ENCODE measurements around the gene FRMD3. TPM values are rescaled to one million over a fixed set of nuclear protein-coding genes. Genes with fewer than 3 reads are reported as not detected.

The FRMD3 gene
- total and polyA plus RNA-seq, 10 donors, result 0.82 to 45.8 (median 18.9) TPM

DNA sequence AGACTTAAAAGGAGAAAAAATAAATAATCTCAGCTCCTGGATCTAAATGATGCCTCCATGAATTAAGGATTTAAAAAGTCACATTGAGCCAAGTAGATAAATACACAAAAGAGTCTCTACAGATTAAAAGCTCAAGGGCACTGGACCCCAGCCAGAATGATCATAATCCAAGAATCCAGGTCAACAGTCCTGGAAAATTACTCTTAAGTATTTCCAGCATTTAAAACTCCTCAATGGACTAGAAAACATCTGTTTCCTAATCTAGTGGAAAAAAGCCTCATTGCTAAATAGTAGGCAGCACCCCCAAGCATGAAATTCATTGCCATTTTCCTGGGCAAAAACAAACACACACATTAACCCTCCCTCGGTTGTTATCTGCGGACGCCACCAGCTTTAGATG is 96.8 kb downstream of the FRMD3 start:
- Histone ChIP-seq H3K4me3 (no peak overlapping the region), H3K9me3 (no peaks in the 10 kb centered on the region), H3K4me1 (peaks cover 0 to 47% (median 14%) of the 10 kb centered on the region in 6 donors), H3K27me3 (replicated peaks in 1 of 7) (no peaks in the 10 kb centered on the region), H3K27ac (peak overlapping the region in 6 of 8 donors; percentile 35 to 80 (median 68)), H3K36me3 (no peaks in the 10 kb centered on the region)
- 44 to 64% (median 55%) methylated on average over 3 of the region's 3 CpGs for WGBS, 5 donors
- intact Hi-C loops (cut with DNase I; ENCODE audit: low total_unique reads), result loop anchor here (10.0 kb wide), 1 partner anchor 63 kb away; no protein-coding TSS in a partner anchor
- DNase-seq, result no peak
- TF ChIP-seq POLR2A (IDR thresholded peaks at IDR 0.05), result no peak
- TF ChIP-seq CTCF (IDR thresholded peaks at IDR 0.05 in 8 of 11, conservative IDR thresholded peaks at IDR 0.05 in 3 of 11), result no peak
- TF ChIP-seq POLR2AphosphoS5 (IDR thresholded peaks at IDR 0.05), result no peak

- WGBS, 5 donors, result 65 to 83% (median 82%) methylated on average over 5 of the region's 5 CpGs
- intact Hi-C loops (cut with DNase I; ENCODE audit: low total_unique reads), result loop anchor here (10.0 kb wide), 1 partner anchor 64 kb away; no protein-coding TSS in a partner anchor
- no peaks in the 10 kb centered on the region for H3K27me3 ChIP-seq (replicated peaks in 1 of 7)
- no peaks in the 10 kb centered on the region for H3K36me3 ChIP-seq
- no peaks in the 10 kb centered on the region for H3K9me3 ChIP-seq
- peak overlapping the region in 5 of 8 donors; percentile 35 to 80 (median 66) for H3K27ac ChIP-seq
- H3K4me1 ChIP-seq, result peaks cover 0 to 45% (median 14%) of the 10 kb centered on the region in 6 donors
- no peak overlapping the region for H3K4me3 ChIP-seq
- DNase-seq, result no peak
- TF ChIP-seq POLR2AphosphoS5 (IDR thresholded peaks at IDR 0.05), result no peak
- TF ChIP-seq CTCF (IDR thresholded peaks at IDR 0.05 in 8 of 11, conservative IDR thresholded peaks at IDR 0.05 in 3 of 11), result no peak
- no peak for TF ChIP-seq POLR2A (IDR thresholded peaks at IDR 0.05)
Measured at GRCh38 chr9:83440641-83441040, 97.6 kb downstream of the FRMD3 start.

- intact Hi-C loops (cut with DNase I; ENCODE audit: low total_unique reads), result no loop called here
- no peaks in the 10 kb centered on the region for H3K9me3 ChIP-seq
- TF ChIP-seq CTCF (IDR thresholded peaks at IDR 0.05 in 8 of 11, conservative IDR thresholded peaks at IDR 0.05 in 3 of 11), result no peak
- TF ChIP-seq POLR2A (IDR thresholded peaks at IDR 0.05), result no peak
- no peak for TF ChIP-seq POLR2AphosphoS5 (IDR thresholded peaks at IDR 0.05)
- H3K4me3 ChIP-seq, result no peak overlapping the region
- H3K36me3 ChIP-seq, result no peaks in the 10 kb centered on the region
- DNase-seq, result no peak
- H3K27me3 ChIP-seq (replicated peaks in 1 of 7), result no peaks in the 10 kb centered on the region
- WGBS, 5 donors, result 57 to 81% (median 74%) methylated on average over 4 of the region's 4 CpGs
- H3K27ac ChIP-seq, result no peak overlapping the region
- peaks cover 5 to 56% (median 35%) of the 10 kb centered on the region in 6 donors for H3K4me1 ChIP-seq
Measured at GRCh38 chr9:83435301-83435700, 102.9 kb downstream of the FRMD3 start.

- no peaks in the 10 kb centered on the region for H3K9me3 ChIP-seq
- H3K27me3 ChIP-seq (replicated peaks in 1 of 7), result no peaks in the 10 kb centered on the region
- no peaks in the 10 kb centered on the region for H3K36me3 ChIP-seq
- no peak for TF ChIP-seq POLR2AphosphoS5 (IDR thresholded peaks at IDR 0.05)
- WGBS, 5 donors, result 70 to 91% (median 83%) methylated on average over 1 of the region's 1 CpG
- peaks cover 5 to 51% (median 33%) of the 10 kb centered on the region in 6 donors for H3K4me1 ChIP-seq
- intact Hi-C loops (cut with DNase I; ENCODE audit: low total_unique reads), result no loop called here
- H3K4me3 ChIP-seq, result no peak overlapping the region
- H3K27ac ChIP-seq, result peak overlapping the region in 4 of 8 donors; percentile 43 to 68 (median 54)
- no peak for DNase-seq
Measured at GRCh38 chr9:83434254-83434653, 103.9 kb downstream of the FRMD3 start.
